SU-DHL-6 (cell line): Measurements from ENCODE around the gene ARHGAP21.

Source experiments
- H2AFZ ChIP-seq: fragments of 200-600 bp; sonication (generic); 2 replicates; pipeline ENCODE4 v1.6.1; 2014; ENCODE audit warnings: low read depth, mild to moderate bottlenecking, moderate library complexity, mixed read lengths, antibody characterized with exemption, low read length; ENCODE audit not compliant: severe bottlenecking
- H3F3A ChIP-seq: fragments of 200-600 bp; shearing (Covaris generic); 2 replicates; pipeline ENCODE4 v1.6.0; 2016; ENCODE audit warnings: antibody characterized with exemption, mild to moderate bottlenecking; ENCODE audit not compliant: insufficient read depth
- H3K27ac ChIP-seq: fragments of 200-600 bp; sonication (generic); 2 replicates; pipeline ENCODE4 v1.5.1; 2016; ENCODE audit warnings: low read depth, mild to moderate bottlenecking, low read length, moderate library complexity, mixed read lengths
- H3K27me3 ChIP-seq: fragments of 200-600 bp; sonication (generic), shearing (Covaris generic); 2 replicates; pipeline ENCODE4 v1.6.0; 2014; ENCODE audit warnings: mild to moderate bottlenecking, low read length
- H3K36me3 ChIP-seq: fragments of 200-600 bp; sonication (generic); 2 replicates; pipeline ENCODE4 v1.6.1; 2014; ENCODE audit warnings: mild to moderate bottlenecking, low read length, mixed read lengths
- H3K4me2 ChIP-seq: fragments of 300-600, 200-600 bp; shearing (Covaris generic), sonication (generic); 2 replicates; pipeline ENCODE4 v1.6.0; 2014; ENCODE audit warnings: low read length, low read depth, mild to moderate bottlenecking; ENCODE audit not compliant: poor library complexity, severe bottlenecking
- H3K4me3 ChIP-seq: fragments of 200-600 bp; sonication (generic); 2 replicates; pipeline ENCODE4 v1.5.1; 2014; ENCODE audit warnings: antibody characterized with exemption, low read length, mild to moderate bottlenecking, mixed read lengths; ENCODE audit not compliant: insufficient read depth, poor library complexity, severe bottlenecking
- H3K79me2 ChIP-seq: fragments of 200-600 bp; sonication (generic); 2 replicates; pipeline ENCODE4 v1.6.1; 2014; ENCODE audit warnings: mild to moderate bottlenecking, low read length, moderate library complexity; ENCODE audit not compliant: insufficient read depth
- H3K9ac ChIP-seq: fragments of 200-600 bp; sonication (generic); 2 replicates; pipeline ENCODE4 v1.7.0; 2014; ENCODE audit warnings: mild to moderate bottlenecking, low read length
- H3K9me2 ChIP-seq: fragments of 200-600 bp; sonication (generic); replicated peaks from 2 replicates; pipeline ENCODE4 v1.6.1; 2014; ENCODE audit warnings: low read length; ENCODE audit not compliant: insufficient read depth
- H3K9me3 ChIP-seq: fragments of 200-600 bp; sonication (generic); 2 replicates; pipeline ENCODE4 v1.6.1; 2014; ENCODE audit warnings: low read length, mixed read lengths; ENCODE audit not compliant: insufficient read depth
- H4K20me1 ChIP-seq: fragments of 200-600 bp; sonication (generic); 2 replicates; pipeline ENCODE4 v1.6.1; 2014; ENCODE audit warnings: low read depth, mild to moderate bottlenecking, antibody characterized with exemption, low read length, moderate library complexity, mixed read lengths
- EZH2phosphoT487 ChIP-seq: fragments of 200-600 bp; sonication (generic), shearing (Covaris generic); conservative IDR thresholded peaks from 2 replicates; pipeline ENCODE4 v1.6.1; 2018; ENCODE audit warnings: mild to moderate bottlenecking, antibody characterized with exemption, low read length, moderate library complexity, mixed read lengths
- TF ChIP-seq, protein P1 (sequence below): fragments of 200-600 bp; sonication (generic); IDR thresholded peaks from one replicate; pipeline ENCODE4 v1.5.1; 2017; ENCODE audit warnings: antibody characterized with exemption, mild to moderate bottlenecking, low read length, moderate library complexity; ENCODE audit not compliant: insufficient read depth, poor library complexity, severe bottlenecking

ARHGAP21 gene

DNA sequence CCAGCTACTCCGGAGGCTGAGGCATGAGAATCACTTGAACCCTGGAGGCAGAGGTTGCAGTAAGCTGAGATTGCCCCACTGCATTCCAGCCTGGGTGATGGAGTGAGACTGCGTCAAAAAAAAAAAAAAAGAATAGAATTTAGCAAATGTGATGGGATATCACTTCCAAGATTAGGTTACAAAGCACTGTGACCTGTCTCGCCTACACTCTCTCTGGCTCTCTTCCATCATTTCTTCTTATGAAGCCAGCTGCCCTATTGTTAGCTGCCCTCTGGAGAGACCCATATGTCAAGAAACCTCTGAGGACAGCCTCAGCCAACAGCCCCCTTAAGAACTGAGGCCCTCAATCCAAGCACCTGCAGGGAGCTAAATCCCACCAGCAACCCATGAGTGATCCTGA is 28.2 kb downstream of the ARHGAP21 start:
- Histone ChIP-seq H2AFZ (no peak overlapping the region), H3K9me3 (no peaks in the 10 kb centered on the region), H3K4me3 (no peak overlapping the region), H4K20me1 (no peaks in the 10 kb centered on the region), H3K9me2 (no peaks in the 10 kb centered on the region), H3K27ac (no peak overlapping the region), H3K36me3 (no peaks in the 10 kb centered on the region), H3K4me2 (no peak overlapping the region), H3K27me3 (no peaks in the 10 kb centered on the region), H3K9ac (no peak overlapping the region), H3K79me2 (no peaks in the 10 kb centered on the region), H3F3A (no peaks in the 10 kb centered on the region)
- TF ChIP-seq EZH2phosphoT487, result no peak
- TF ChIP-seq, protein P1, sequence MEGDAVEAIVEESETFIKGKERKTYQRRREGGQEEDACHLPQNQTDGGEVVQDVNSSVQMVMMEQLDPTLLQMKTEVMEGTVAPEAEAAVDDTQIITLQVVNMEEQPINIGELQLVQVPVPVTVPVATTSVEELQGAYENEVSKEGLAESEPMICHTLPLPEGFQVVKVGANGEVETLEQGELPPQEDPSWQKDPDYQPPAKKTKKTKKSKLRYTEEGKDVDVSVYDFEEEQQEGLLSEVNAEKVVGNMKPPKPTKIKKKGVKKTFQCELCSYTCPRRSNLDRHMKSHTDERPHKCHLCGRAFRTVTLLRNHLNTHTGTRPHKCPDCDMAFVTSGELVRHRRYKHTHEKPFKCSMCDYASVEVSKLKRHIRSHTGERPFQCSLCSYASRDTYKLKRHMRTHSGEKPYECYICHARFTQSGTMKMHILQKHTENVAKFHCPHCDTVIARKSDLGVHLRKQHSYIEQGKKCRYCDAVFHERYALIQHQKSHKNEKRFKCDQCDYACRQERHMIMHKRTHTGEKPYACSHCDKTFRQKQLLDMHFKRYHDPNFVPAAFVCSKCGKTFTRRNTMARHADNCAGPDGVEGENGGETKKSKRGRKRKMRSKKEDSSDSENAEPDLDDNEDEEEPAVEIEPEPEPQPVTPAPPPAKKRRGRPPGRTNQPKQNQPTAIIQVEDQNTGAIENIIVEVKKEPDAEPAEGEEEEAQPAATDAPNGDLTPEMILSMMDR, result no peak

DNA sequence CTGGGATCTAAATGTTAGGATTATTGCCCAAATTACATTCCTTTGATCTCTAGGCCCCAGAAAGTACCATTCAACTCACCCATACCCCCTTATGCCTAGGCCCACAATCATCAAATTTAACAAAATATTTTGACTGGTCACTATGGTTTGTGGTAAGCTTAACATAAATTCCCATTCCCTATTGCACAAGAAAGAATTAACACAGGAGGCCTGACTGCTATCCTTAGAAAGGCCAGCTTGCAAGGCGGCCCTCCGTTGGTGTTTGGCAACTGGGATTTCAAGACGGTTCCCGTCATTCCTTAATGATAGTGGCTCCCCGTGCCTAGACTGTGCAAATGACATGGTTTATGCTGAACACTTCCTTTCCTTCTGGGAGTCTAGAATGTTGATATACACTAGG is 29.6 kb downstream of the ARHGAP21 start:
- Histone ChIP-seq H3K79me2 (no peaks in the 10 kb centered on the region), H3K9ac (no peak overlapping the region), H3K9me2 (no peaks in the 10 kb centered on the region), H3K27me3 (no peaks in the 10 kb centered on the region), H2AFZ (no peak overlapping the region), H3F3A (no peaks in the 10 kb centered on the region), H3K27ac (no peak overlapping the region), H3K9me3 (no peaks in the 10 kb centered on the region), H4K20me1 (no peaks in the 10 kb centered on the region), H3K36me3 (no peaks in the 10 kb centered on the region), H3K4me3 (no peak overlapping the region), H3K4me2 (no peak overlapping the region)
- TF ChIP-seq, protein P1, result no peak
- TF ChIP-seq EZH2phosphoT487, result no peak

DNA sequence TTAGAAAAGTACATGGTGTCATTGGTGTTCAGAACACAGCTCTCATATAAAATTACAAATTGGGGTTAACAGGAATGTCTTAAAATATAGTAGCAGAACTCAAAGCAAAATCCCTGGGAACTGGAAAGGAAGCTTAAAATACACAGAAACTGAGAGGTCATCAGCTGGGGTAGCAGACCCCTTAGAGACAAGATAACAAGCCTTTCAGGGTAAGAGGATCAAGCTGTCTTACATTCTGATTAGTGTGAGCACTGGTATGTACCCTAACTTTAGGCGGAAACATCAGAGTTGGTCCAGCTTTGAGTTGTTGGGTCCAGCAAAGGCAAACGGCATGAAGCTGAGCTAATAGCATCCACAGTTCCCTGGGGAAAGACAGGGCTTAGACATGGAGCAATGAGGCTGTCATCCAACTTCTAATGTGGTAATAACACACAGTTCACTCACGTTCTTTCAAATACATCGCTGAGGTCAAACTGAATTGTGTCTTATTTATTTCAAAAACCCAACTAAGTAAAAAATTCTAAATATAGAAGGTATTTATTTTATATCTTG is 32.6 kb downstream of the ARHGAP21 start:
- Histone ChIP-seq H3K27ac (no peak overlapping the region), H3K79me2 (no peaks in the 10 kb centered on the region), H3K9me3 (no peaks in the 10 kb centered on the region), H3F3A (no peaks in the 10 kb centered on the region), H2AFZ (no peak overlapping the region), H3K36me3 (no peaks in the 10 kb centered on the region), H3K27me3 (no peaks in the 10 kb centered on the region), H3K4me2 (no peak overlapping the region), H3K4me3 (no peak overlapping the region), H4K20me1 (no peaks in the 10 kb centered on the region), H3K9me2 (no peaks in the 10 kb centered on the region), H3K9ac (no peak overlapping the region)
- TF ChIP-seq, protein P1, result no peak
- TF ChIP-seq EZH2phosphoT487, result no peak
